ENCODE measurements around the gene TMEM273. TPM values are rescaled to one million over a fixed set of nuclear protein-coding genes. Genes with fewer than 3 reads are reported as not detected.
A peak's percentile ranks its signal among the peaks of the same experiment; 100 is the strongest.

TMEM273 gene
- total RNA-seq, 1 donor from 2014 or later, result 0.37 TPM

- Mint-ChIP-seq H3K4me1 (peaks cover 8% of the 10 kb centered on the region), H3K36me3 (ENCODE audit: low read depth) (no peaks in the 10 kb centered on the region), H3K4me3 (no peak overlapping the region), H3K27me3 (ENCODE audit: low read depth) (no peaks in the 10 kb centered on the region), H3K27ac (ENCODE audit: unreplicated experiment) (peak overlapping the region; percentile 35), H3K9me3 (no peaks in the 10 kb centered on the region)
- TF ChIP-seq, protein P1, sequence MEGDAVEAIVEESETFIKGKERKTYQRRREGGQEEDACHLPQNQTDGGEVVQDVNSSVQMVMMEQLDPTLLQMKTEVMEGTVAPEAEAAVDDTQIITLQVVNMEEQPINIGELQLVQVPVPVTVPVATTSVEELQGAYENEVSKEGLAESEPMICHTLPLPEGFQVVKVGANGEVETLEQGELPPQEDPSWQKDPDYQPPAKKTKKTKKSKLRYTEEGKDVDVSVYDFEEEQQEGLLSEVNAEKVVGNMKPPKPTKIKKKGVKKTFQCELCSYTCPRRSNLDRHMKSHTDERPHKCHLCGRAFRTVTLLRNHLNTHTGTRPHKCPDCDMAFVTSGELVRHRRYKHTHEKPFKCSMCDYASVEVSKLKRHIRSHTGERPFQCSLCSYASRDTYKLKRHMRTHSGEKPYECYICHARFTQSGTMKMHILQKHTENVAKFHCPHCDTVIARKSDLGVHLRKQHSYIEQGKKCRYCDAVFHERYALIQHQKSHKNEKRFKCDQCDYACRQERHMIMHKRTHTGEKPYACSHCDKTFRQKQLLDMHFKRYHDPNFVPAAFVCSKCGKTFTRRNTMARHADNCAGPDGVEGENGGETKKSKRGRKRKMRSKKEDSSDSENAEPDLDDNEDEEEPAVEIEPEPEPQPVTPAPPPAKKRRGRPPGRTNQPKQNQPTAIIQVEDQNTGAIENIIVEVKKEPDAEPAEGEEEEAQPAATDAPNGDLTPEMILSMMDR (conservative IDR thresholded peaks at IDR 0.05), result no peak
- no peak for DNase-seq (ENCODE audit: low read depth, low spot score)
These were observed 79.5 kb downstream of the TMEM273 start for GRCh38 chr10:49108656-49109055.

- Mint-ChIP-seq H3K27ac (ENCODE audit: unreplicated experiment) (no peak overlapping the region), H3K4me1 (peaks cover 8% of the 10 kb centered on the region), H3K27me3 (ENCODE audit: low read depth) (no peaks in the 10 kb centered on the region), H3K36me3 (ENCODE audit: low read depth) (no peaks in the 10 kb centered on the region), H3K4me3 (no peak overlapping the region), H3K9me3 (no peaks in the 10 kb centered on the region)
- no peak for DNase-seq (ENCODE audit: low read depth, low spot score)
- TF ChIP-seq, protein P1 (conservative IDR thresholded peaks at IDR 0.05), result no peak
These were observed 80.3 kb downstream of the TMEM273 start for GRCh38 chr10:49107887-49108267.

DNA sequence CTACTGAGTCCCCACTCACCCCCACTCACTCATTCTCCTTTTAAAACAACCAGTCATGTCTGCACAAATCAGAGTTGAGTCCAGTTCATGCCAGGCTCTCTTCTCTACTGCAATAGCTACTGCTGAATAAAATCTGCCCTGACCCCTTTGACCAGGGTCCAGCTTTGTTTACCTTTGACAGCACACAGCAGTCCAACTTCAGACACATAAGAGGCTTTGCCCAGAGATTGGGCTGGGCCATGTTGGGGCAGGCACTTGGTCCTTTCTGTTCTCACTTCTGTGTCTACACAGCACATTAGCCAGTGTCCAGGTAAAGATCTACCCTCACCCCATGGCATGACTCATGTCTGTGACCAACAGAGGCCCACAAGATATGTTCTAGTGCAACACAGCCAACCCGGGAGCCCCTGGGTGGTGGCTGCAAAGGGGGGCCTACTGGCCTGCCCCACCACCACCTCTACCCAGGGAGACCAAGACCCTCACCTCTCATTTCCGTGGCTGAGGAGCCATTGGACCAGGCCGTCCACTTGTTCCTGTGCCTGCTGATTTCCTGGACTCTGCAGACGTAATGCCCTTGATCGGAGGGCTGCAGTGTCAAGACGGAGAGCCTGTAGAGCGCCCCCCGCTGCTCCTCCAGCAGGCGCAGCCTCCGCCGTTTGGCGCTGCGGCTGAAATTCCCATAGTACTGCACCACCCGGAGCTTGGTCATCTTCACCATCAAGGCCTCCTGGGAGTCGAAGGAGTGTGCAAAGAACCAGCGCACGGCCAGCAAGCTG is 80.9 kb downstream of the TMEM273 start:
- Mint-ChIP-seq H3K9me3 (no peaks in the 10 kb centered on the region), H3K27me3 (ENCODE audit: low read depth) (no peaks in the 10 kb centered on the region), H3K36me3 (ENCODE audit: low read depth) (no peaks in the 10 kb centered on the region), H3K4me1 (peaks cover 8% of the 10 kb centered on the region), H3K4me3 (no peak overlapping the region), H3K27ac (ENCODE audit: unreplicated experiment) (no peak overlapping the region)
- TF ChIP-seq, protein P1 (conservative IDR thresholded peaks at IDR 0.05), result no peak
- DNase-seq (ENCODE audit: low read depth, low spot score), result no peak

DNA sequence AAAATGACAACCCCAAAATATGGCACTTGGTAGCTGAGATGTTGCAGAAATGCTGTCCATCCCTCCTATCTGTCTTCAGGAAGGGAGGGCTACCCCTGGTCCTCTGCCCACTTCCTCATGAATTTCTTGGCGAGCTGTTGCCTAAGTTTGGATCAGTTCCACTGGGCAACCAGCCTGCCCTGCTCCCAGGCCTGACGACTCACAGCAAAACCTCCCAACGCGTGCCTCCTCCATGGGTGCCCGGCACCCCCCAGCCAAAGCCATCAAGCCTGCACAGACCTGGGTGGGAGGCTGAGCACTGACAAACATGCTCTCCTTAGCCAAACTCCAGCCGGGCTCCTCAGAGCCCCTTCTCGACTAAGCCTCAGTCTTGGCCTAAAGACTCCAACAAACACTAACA is 81.7 kb downstream of the TMEM273 start:
- H3K36me3 Mint-ChIP-seq (ENCODE audit: low read depth), result no peaks in the 10 kb centered on the region
- peaks cover 8% of the 10 kb centered on the region for H3K4me1 Mint-ChIP-seq
- DNase-seq (ENCODE audit: low read depth, low spot score), result no peak
- H3K9me3 Mint-ChIP-seq, result no peaks in the 10 kb centered on the region
- no peak overlapping the region for H3K4me3 Mint-ChIP-seq
- H3K27me3 Mint-ChIP-seq (ENCODE audit: low read depth), result no peaks in the 10 kb centered on the region
- TF ChIP-seq, protein P1 (conservative IDR thresholded peaks at IDR 0.05), result no peak
- H3K27ac Mint-ChIP-seq (ENCODE audit: unreplicated experiment), result no peak overlapping the region

- Mint-ChIP-seq H3K4me1 (peaks cover 8% of the 10 kb centered on the region), H3K36me3 (ENCODE audit: low read depth) (no peaks in the 10 kb centered on the region), H3K4me3 (no peak overlapping the region), H3K9me3 (no peaks in the 10 kb centered on the region), H3K27ac (ENCODE audit: unreplicated experiment) (peak overlapping the region; percentile 16), H3K27me3 (ENCODE audit: low read depth) (no peaks in the 10 kb centered on the region)
- no peak for DNase-seq (ENCODE audit: low read depth, low spot score)
- TF ChIP-seq, protein P1 (conservative IDR thresholded peaks at IDR 0.05), result no peak
These were observed 83.1 kb downstream of the TMEM273 start for GRCh38 chr10:49105076-49105475.

Other genes starting within 250 kb of the TMEM273 start
- not detected in 2 replicates for gene LRRC18, start 248.6 kb downstream of the TMEM273 start, total RNA-seq
- gene VSTM4, start 72.9 kb downstream of the TMEM273 start, total RNA-seq, result 2.2 and 2.3 TPM in 2 replicates
- not detected in 2 replicates for gene FAM170B, start 54.4 kb downstream of the TMEM273 start, total RNA-seq
- not detected in 2 replicates for gene C10orf71, start 110.8 kb upstream of the TMEM273 start, total RNA-seq
- 0.18 and 0.19 TPM in 2 replicates for gene DRGX, start 207.7 kb upstream of the TMEM273 start, total RNA-seq

Measured in neural crest cell (in vitro differentiated cells).